HCT116 (cell line): ENCODE results near the gene ALDOC. TPM values are rescaled to one million over a fixed set of nuclear protein-coding genes. Genes with fewer than 3 reads are reported as not detected.

Experiments
- ATAC-seq: fragments of 200-7000 bp; cut with Tn5 transposase; 2 replicates; pipeline ENCODE4 v1.9.1; 2020; ENCODE audit warnings: mild to moderate bottlenecking, moderate library complexity
- BruUV-seq: library from RNA; stranded (reverse); fragments of 400-500 nt; replicated peaks from 2 replicates; lab custom pipeline; 2021; lab: Mats Ljungman, UMichigan
- CTCF ChIA-PET: fragments of 300-600 bp; sonication (Branson Sonifier 250); formaldehyde crosslinking; loops from one replicate; lab custom pipeline; 2021; ENCODE audit warnings: antibody characterized with exemption; lab: Charles Lee
- POLR2A ChIA-PET: fragments of 300-600, 350-600 bp; sonication (Branson Sonifier 250); formaldehyde crosslinking; loops from one replicate; lab custom pipeline; 2021; ENCODE audit warnings: antibody characterized with exemption; lab: Charles Lee
- RAD21 ChIA-PET, 2 experiments: fragments of 300-600 bp; sonication (Branson Sonifier 250); formaldehyde crosslinking; loops; one replicate each; lab custom pipeline; 2023; ENCODE audit warnings: low total read pairs in 2 of 2; ENCODE audit not compliant: uncharacterized antibody in 2 of 2, unreplicated experiment in 2 of 2, low non-redundant PET in 1 of 2; lab: Charles Lee
- DNase-seq: peaks from one replicate; pipeline ENCODE4 v3.0.0-alpha.2; 2010; ENCODE audit warnings: low read depth, low spot score
- H2AFZ ChIP-seq: fragments of 200-600 bp; shearing (Covaris generic), sonication (generic); 2 replicates; pipeline ENCODE4 v1.6.1; 2017; ENCODE audit warnings: low read depth, mixed run types, mixed read lengths, antibody characterized with exemption, low read length; ENCODE audit not compliant: poor library complexity, severe bottlenecking
- H3K27ac ChIP-seq: 2 replicates; pipeline ENCODE4 v1.5.1; 2012; ENCODE audit warnings: low read depth, low read length
- H3K27me3 ChIP-seq: fragments of 200-600 bp; sonication (generic); 2 replicates; pipeline ENCODE4 v1.6.1; 2016; ENCODE audit warnings: mixed run types, low read length, mixed read lengths; ENCODE audit not compliant: insufficient read depth
- H3K36me3 ChIP-seq, 2 experiments: fragments of 200-500 bp in 1 of 2; fragments of 200-600 bp in 1 of 2; sonication (Bioruptor generic) in 1 of 2; sonication (generic) in 1 of 2; 2 replicates each; pipeline versions ENCODE4 v1.5.1 to v1.6.1; 2014 to 2016; ENCODE audit warnings: low read length in 2 of 2, inconsistent platforms in 1 of 2, mixed read lengths in 1 of 2, mixed run types in 1 of 2; ENCODE audit not compliant: insufficient read depth in 2 of 2, control insufficient read depth in 1 of 2
- H3K4me1 ChIP-seq, 2 experiments: fragments of 200-600 bp in 1 of 2; sonication (generic) in 1 of 2; 2 replicates each; pipeline versions ENCODE4 v1.5.1 to v1.6.1; 2012 to 2017; ENCODE audit warnings: low read length in 2 of 2, inconsistent platforms in 1 of 2, mild to moderate bottlenecking in 1 of 2, mixed read lengths in 1 of 2, mixed run types in 1 of 2, moderate library complexity in 1 of 2; ENCODE audit not compliant: insufficient read depth in 2 of 2, control insufficient read depth in 1 of 2
- H3K4me2 ChIP-seq: fragments of 200-600 bp; sonication (generic); 2 replicates; pipeline ENCODE4 v1.6.1; 2017; ENCODE audit warnings: mixed run types, low read length, mixed read lengths
- H3K4me3 ChIP-seq, 2 experiments: fragments of 200-600 bp in 1 of 2; sonication (generic) in 1 of 2; replicated peaks in 1 of 2; 2 replicates each; pipeline ENCODE4 v1.5.1; 2011 to 2016; ENCODE audit warnings: low read length in 2 of 2, control low read depth in 1 of 2, low read depth in 1 of 2, mild to moderate bottlenecking in 1 of 2, mixed read lengths in 1 of 2, mixed run types in 1 of 2
- H3K79me2 ChIP-seq: fragments of 200-600 bp; sonication (generic); 2 replicates; pipeline ENCODE4 v1.6.1; 2017; ENCODE audit warnings: mild to moderate bottlenecking, mixed run types, low read length, moderate library complexity, mixed read lengths; ENCODE audit not compliant: insufficient read depth
- H3K9ac ChIP-seq: fragments of 200-600 bp; sonication (generic); 2 replicates; pipeline ENCODE4 v1.6.1; 2016; ENCODE audit warnings: low read length, mixed read lengths
- H3K9me2 ChIP-seq: fragments of 200-600 bp; sonication (generic), shearing (Covaris generic); 2 replicates; pipeline ENCODE4 v1.6.1; 2017; ENCODE audit warnings: mixed run types, mild to moderate bottlenecking, moderate library complexity; ENCODE audit not compliant: insufficient read depth
- H3K9me3 ChIP-seq, 2 experiments: fragments of 200-500 bp in 1 of 2; fragments of 200-600 bp in 1 of 2; sonication (Bioruptor generic) in 1 of 2; sonication (generic) in 1 of 2; 2 replicates each; pipeline ENCODE4 v1.6.1; 2014 to 2017; ENCODE audit warnings: low read length in 2 of 2, mixed read lengths in 2 of 2, inconsistent platforms in 1 of 2, low read depth in 1 of 2, mild to moderate bottlenecking in 1 of 2, mixed run types in 1 of 2, moderate library complexity in 1 of 2; ENCODE audit not compliant: control insufficient read depth in 1 of 2, insufficient read depth in 1 of 2
- H4K20me1 ChIP-seq: fragments of 200-600 bp; sonication (generic), shearing (Covaris generic); 2 replicates; pipeline ENCODE4 v1.6.1; 2017; ENCODE audit warnings: mixed run types, mild to moderate bottlenecking, moderate library complexity; ENCODE audit not compliant: insufficient read depth
- ATF3 ChIP-seq: IDR thresholded peaks from 2 replicates; pipeline ENCODE4 v1.6.1; 2012
- CBX3 ChIP-seq: IDR thresholded peaks from 2 replicates; pipeline ENCODE4 v1.6.1; 2012; ENCODE audit warnings: low read depth
- EGR1 ChIP-seq: IDR thresholded peaks from 2 replicates; pipeline ENCODE4 v1.6.1; 2012; ENCODE audit warnings: low read depth
- ELF1 ChIP-seq: IDR thresholded peaks from 2 replicates; pipeline ENCODE4 v1.6.1; 2012; ENCODE audit warnings: low read depth, borderline replicate concordance
- EZH2 ChIP-seq: fragments of 200-600 bp; sonication (generic); IDR thresholded peaks from 2 replicates; pipeline ENCODE4 v1.6.1; 2017; ENCODE audit warnings: antibody characterized with exemption, mixed run types
- EZH2phosphoT487 ChIP-seq: fragments of 200-600 bp; IDR thresholded peaks from 2 replicates; pipeline ENCODE4 v1.6.1; 2018; ENCODE audit warnings: antibody characterized with exemption, borderline replicate concordance
- FOSL1 ChIP-seq: IDR thresholded peaks from 2 replicates; pipeline ENCODE4 v1.6.1; 2012; ENCODE audit warnings: low read depth
- MAX ChIP-seq: IDR thresholded peaks from 2 replicates; pipeline ENCODE4 v1.6.1; 2012
- POLR2A ChIP-seq: IDR thresholded peaks from 2 replicates; pipeline ENCODE4 v1.7.0; 2011; ENCODE audit warnings: borderline replicate concordance; ENCODE audit not compliant: insufficient read depth, insufficient read length; ENCODE audit errors: extremely low read depth
- POLR2AphosphoS5 ChIP-seq: IDR thresholded peaks from 2 replicates; pipeline ENCODE4 v1.6.1; 2011; ENCODE audit warnings: mild to moderate bottlenecking, low read depth, low read length, moderate library complexity
- REST ChIP-seq: IDR thresholded peaks from 2 replicates; pipeline ENCODE4 v1.6.1; 2012; ENCODE audit warnings: low read depth
- SIN3A ChIP-seq: IDR thresholded peaks from 2 replicates; pipeline ENCODE4 v1.6.1; 2012; ENCODE audit warnings: low read depth
- SP1 ChIP-seq: IDR thresholded peaks from 2 replicates; pipeline ENCODE4 v1.6.1; 2012; ENCODE audit warnings: low read depth
- SRF ChIP-seq: IDR thresholded peaks from 2 replicates; pipeline ENCODE4 v1.6.1; 2012; ENCODE audit warnings: low read depth
- TCF7L2 ChIP-seq: IDR thresholded peaks from 2 replicates; pipeline ENCODE4 v1.7.0; 2011; ENCODE audit warnings: borderline replicate concordance, inconsistent platforms; ENCODE audit not compliant: insufficient read depth, insufficient read length; ENCODE audit errors: extremely low read depth
- YY1 ChIP-seq: IDR thresholded peaks from 2 replicates; pipeline ENCODE4 v1.6.1; 2011; ENCODE audit warnings: low read length, low read depth, moderate library complexity, mild to moderate bottlenecking; ENCODE audit not compliant: insufficient replicate concordance; ENCODE audit errors: extremely low read depth
- ZBTB33 ChIP-seq: IDR thresholded peaks from 2 replicates; pipeline ENCODE4 v1.6.1; 2011; ENCODE audit warnings: mild to moderate bottlenecking, low read length, moderate library complexity; ENCODE audit not compliant: insufficient replicate concordance; ENCODE audit errors: extremely low read depth
- ZFX ChIP-seq: fragments of 450-650 bp; IDR thresholded peaks from 2 replicates; pipeline ENCODE4 v1.6.1; 2017
- ZNF274 ChIP-seq: fragments of 200-500 bp; sonication (Bioruptor generic); IDR thresholded peaks from 2 replicates; pipeline ENCODE4 v1.6.1; 2014; ENCODE audit warnings: mild to moderate bottlenecking, low read depth, low read length, inconsistent platforms
- intact Hi-C: fragments of 100-400 bp; cut with micrococcal nuclease; formaldehyde crosslinking; loops from 2 replicates; pipeline ENCODE4 v1.10.0; 2022
- total RNA-seq: library from RNA; stranded (reverse); gene quantifications from one replicate; pipeline ENCODE4 v1.2.1, GENCODE V29; 2021; ENCODE audit not compliant: unreplicated experiment
- TF ChIP-seq, protein P1 (sequence below), 3 experiments: fragments of 200-600 bp in 1 of 3; sonication (generic) in 1 of 3; IDR thresholded peaks in 2 of 3; conservative IDR thresholded peaks in 1 of 3; 2 replicates each; pipeline ENCODE4 v1.5.1; 2012 to 2017; ENCODE audit warnings: low read depth in 2 of 3, low read length in 2 of 3, antibody characterized with exemption in 1 of 3, borderline replicate concordance in 1 of 3, control low read depth in 1 of 3, mild to moderate bottlenecking in 1 of 3, mixed read lengths in 1 of 3, mixed run types in 1 of 3, moderate library complexity in 1 of 3; ENCODE audit not compliant: insufficient read depth in 1 of 3

Gene ALDOC
- total RNA-seq, 1 experiment from 2014 or later = 82.8 TPM

DNA sequence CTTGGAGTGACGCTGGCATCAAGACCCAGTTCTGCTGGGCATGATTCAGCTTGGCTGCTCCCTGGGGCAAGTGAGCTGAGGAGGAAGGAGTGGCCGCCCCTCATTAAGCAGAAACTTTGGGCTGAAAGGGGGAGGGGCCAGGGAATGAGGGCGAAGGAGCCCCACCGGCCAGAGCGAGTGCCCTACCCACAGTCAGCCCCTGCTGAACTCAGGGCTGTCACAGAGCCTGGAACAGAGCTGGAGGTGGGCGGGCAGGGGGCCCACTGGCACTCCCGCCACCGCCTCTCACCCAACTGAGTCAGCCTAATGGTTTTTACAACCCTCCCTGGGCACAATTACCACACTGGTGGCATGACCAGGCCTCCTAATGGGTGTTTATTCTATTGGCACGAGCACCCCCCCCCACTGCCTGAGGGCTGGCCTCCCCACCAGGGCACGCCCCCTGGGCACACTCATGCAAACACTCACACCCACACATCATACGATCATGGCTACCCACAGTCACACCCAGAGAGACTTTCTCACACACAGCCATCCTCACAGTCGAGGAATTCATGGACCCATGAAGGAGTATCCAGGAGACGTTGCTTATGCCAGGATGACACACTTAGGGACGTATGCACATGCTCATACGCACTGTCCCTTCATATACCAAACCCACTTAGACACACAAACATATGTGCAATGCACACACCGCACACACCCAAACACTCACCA is 43.4 kb downstream of the ALDOC start:
- H3K4me1 ChIP-seq = peaks cover 0 to 3% of the 10 kb centered on the region in 2 experiments; a peak in 2 of 4 replicates
- no peak overlapping the region for H3K27ac ChIP-seq
- DNase-seq (no peak), ATAC-seq (no peak)
- intact Hi-C loops = no loop called here
- H3K9me2 ChIP-seq = no peaks in the 10 kb centered on the region
- BruUV-seq = no TSS peak
- no peaks in the 10 kb centered on the region for H4K20me1 ChIP-seq
- H3K9ac ChIP-seq = no peak overlapping the region
- H2AFZ ChIP-seq = no peak overlapping the region
- ChIA-PET RAD21 (no interaction called here), POLR2A (no interaction called here), CTCF (no interaction called here)
- H3K4me2 ChIP-seq = no peak overlapping the region
- H3K27me3 ChIP-seq = peaks cover 7% of the 10 kb centered on the region
- no peaks in the 10 kb centered on the region for H3K79me2 ChIP-seq
- TF ChIP-seq TCF7L2 = no peak
- TF ChIP-seq YY1 = no peak
- no peak for TF ChIP-seq EZH2
- no peak for TF ChIP-seq SRF
- no peak for TF ChIP-seq SIN3A
- TF ChIP-seq, protein P1, sequence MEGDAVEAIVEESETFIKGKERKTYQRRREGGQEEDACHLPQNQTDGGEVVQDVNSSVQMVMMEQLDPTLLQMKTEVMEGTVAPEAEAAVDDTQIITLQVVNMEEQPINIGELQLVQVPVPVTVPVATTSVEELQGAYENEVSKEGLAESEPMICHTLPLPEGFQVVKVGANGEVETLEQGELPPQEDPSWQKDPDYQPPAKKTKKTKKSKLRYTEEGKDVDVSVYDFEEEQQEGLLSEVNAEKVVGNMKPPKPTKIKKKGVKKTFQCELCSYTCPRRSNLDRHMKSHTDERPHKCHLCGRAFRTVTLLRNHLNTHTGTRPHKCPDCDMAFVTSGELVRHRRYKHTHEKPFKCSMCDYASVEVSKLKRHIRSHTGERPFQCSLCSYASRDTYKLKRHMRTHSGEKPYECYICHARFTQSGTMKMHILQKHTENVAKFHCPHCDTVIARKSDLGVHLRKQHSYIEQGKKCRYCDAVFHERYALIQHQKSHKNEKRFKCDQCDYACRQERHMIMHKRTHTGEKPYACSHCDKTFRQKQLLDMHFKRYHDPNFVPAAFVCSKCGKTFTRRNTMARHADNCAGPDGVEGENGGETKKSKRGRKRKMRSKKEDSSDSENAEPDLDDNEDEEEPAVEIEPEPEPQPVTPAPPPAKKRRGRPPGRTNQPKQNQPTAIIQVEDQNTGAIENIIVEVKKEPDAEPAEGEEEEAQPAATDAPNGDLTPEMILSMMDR (IDR thresholded peaks at IDR 0.05 in 2 of 3, conservative IDR thresholded peaks at IDR 0.05 in 1 of 3; ENCODE audit: borderline replicate concordance in 1 of 3, insufficient read depth in 1 of 3, low read depth in 2 of 3, low read length in 2 of 3) = no peak
- TF ChIP-seq EZH2phosphoT487 = no peak
- TF ChIP-seq POLR2A = no peak
- TF ChIP-seq ZNF274 = no peak
- TF ChIP-seq SP1 = no peak
- no peak for TF ChIP-seq CBX3
- TF ChIP-seq ATF3 = no peak
- no peak for TF ChIP-seq POLR2AphosphoS5
- no peak for TF ChIP-seq MAX
- no peak for TF ChIP-seq FOSL1
- TF ChIP-seq ELF1 = no peak
- no peak for TF ChIP-seq ZBTB33
- no peak for TF ChIP-seq EGR1
- no peak for TF ChIP-seq ZFX
- TF ChIP-seq REST = no peak
- no peaks in the 10 kb centered on the region for H3K9me3 ChIP-seq
- H3K4me3 ChIP-seq = no peak overlapping the region
- no peaks in the 10 kb centered on the region for H3K36me3 ChIP-seq
